ENCODE results near the gene CEP85. TPM values are rescaled to one million over a fixed set of nuclear protein-coding genes. Genes with fewer than 3 reads are reported as not detected.

The CEP85 gene
- total and polyA plus RNA-seq, 9 of the 15 experiments (the other 6 are each of a cell fraction or from before 2014, with no cell fraction given), result 42.1 to 140 (median 92.6) TPM

- no peak for TF ChIP-seq TFE3 (CRISPR knock-in tag; IDR thresholded peaks at IDR 0.05)
- no peak; the same call in 1 of the 2 replicates for TF ChIP-seq ZNF740 (CRISPR knock-in tag; IDR thresholded peaks at IDR 0.05)
- no peak for TF ChIP-seq ZNF740 (tag; IDR thresholded peaks at IDR 0.05)
- no peak for TF ChIP-seq RBM34 (IDR thresholded peaks at IDR 0.05; ENCODE audit: borderline replicate concordance, insufficient read depth, low read length)
- no peak for TF ChIP-seq U2AF1 (optimal IDR thresholded peaks at IDR 0.05; ENCODE audit: low read depth, low read length)
- TF ChIP-seq PRDM10 (IDR thresholded peaks at IDR 0.05; ENCODE audit: partially characterized antibody), result peak; percentile 55
- TF ChIP-seq GABPA (tag; conservative IDR thresholded peaks at IDR 0.05; ENCODE audit: low read depth), result 0 out of 2 replicates have a peak, but pooled peaks have one; percentile 37
- no peak for TF ChIP-seq ATF2 (CRISPR knock-in tag; IDR thresholded peaks at IDR 0.05)
- no peak for TF ChIP-seq FOXP1 (CRISPR knock-in tag; IDR thresholded peaks at IDR 0.05)
- TF ChIP-seq ZBTB9 (CRISPR knock-in tag; IDR thresholded peaks at IDR 0.05), result no peak; the same call in 1 of the 2 replicates
- TF ChIP-seq HDAC2 (IDR thresholded peaks at IDR 0.05), result peak; percentile 86; the same call in 1 of the 2 replicates
- TF ChIP-seq ZNF589 (CRISPR knock-in tag; IDR thresholded peaks at IDR 0.05; ENCODE audit: low read depth), result peak; percentile 78
- TF ChIP-seq PHF20 (IDR thresholded peaks at IDR 0.05; ENCODE audit: partially characterized antibody), result no peak
- TF ChIP-seq ZNF76 (CRISPR knock-in tag; IDR thresholded peaks at IDR 0.05; ENCODE audit: borderline replicate concordance), result no peak
- TF ChIP-seq THAP12 (CRISPR knock-in tag; IDR thresholded peaks at IDR 0.05), result no peak
Measured at GRCh38 chr1:26287033-26287711, 53.2 kb downstream of the CEP85 start (continued).

Measured in K562 (cell line).